HG03196 (cell line): ENCODE measurements around the gene KREMEN2.

Experiments
- ATAC-seq: cut with Tn5 transposase; IDR thresholded peaks from one replicate; pipeline ENCODE4 v1.9.1; 2021; ENCODE audit not compliant: unreplicated experiment

KREMEN2 gene

DNA sequence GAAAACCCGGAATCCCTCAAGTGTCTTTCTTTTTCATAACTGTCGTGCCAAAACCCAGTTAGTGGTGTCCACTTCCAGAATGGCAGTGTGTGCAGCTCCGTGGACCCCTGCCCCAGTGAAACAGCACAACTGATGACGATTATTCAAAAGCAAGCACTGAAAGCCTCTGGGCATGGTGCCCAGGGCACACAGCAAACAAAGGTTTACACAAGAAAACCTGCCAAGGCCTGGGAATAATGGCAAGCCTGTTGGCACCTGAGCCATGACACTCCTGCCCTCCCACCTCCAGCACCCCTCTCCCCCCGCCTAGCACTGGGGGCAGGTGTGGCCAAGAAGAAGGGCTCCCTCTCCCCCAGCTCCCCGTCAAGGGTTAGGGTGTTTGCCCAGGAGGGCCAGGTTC is 13.4 kb downstream of the KREMEN2 start:
- ATAC-seq = no peak

DNA sequence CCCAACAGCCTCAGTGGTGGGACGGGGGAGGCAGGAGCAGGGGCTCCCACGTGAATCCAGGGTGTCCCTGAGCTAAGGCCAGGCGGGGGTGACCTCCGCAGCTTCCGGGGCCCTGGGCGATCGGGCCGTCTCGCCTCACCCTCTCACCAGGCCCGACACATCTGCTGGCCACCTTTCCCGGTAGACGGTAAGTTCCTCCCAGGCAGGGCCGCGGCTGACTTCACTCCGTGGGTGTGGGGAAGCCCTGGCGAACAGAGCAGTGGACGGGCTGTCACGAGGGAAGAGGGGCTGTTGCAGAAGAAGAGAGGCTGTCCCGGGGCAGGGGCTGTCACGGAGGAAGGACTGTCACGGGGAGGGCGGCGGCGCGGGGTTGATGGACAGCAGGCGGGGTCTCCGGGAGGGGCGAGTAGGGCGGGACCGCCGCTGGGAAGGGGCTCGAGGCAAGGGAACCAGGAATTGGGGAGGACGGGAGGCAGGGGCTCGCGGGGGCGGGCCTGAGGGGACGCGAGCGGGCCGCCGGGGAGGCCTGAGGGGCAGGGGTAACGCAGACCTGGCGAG is 15.7 kb downstream of the KREMEN2 start:
- peak; percentile 3 for ATAC-seq

DNA sequence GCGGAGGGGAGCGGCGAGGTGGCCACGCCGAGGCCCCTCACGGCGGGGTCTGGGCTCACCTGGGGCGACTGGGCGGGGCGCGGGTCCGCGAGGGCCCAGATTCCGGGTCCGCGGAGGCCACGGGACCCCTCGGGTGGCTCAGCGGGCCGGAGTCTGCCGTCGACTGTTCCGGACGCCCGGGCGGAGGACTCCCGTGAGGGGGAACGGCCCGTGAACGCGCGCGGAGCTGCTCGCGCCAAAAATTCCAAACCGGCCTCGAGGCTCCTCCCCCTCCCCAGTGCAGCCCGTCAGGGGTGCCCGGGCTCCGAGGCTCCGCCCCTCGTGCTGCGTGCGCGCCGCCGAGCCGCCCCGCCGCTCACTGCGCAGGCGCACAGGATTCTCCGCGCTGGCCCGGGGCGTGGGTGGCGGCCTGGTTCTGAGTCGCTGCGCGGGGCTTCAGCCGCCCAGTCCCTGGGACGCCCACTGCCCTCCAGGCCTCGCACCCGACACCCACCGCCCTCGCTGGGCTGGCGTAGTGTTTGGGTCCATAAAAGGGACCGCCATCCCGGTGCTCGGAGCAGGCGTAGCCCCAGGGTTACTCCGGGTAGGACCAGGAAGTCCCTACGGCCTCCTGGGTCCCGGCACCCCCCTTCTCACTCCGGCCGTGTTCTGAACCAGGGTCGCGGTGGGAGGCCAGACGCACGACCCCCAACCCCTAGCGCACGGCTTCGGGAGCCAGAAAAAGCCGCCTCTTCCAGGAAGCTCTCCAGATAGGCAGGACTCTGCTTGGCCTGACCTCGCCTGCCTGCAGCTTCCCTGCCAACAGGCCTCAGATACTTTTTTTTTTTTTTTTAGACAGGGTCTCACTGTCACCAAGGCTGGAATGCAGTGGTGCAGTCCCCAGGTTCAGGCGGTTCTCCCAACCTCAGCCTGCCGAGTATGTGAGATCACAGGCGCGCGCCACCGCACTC is 16.4 kb downstream of the KREMEN2 start, which contains the start of gene PKMYT1:
Gene PKMYT1 (minus strand): TSS at position 220 of the 950 bp plus-strand sequence. CDS start 789 bp downstream, outside the sequence.
- ATAC-seq = peak; percentile 55

DNA sequence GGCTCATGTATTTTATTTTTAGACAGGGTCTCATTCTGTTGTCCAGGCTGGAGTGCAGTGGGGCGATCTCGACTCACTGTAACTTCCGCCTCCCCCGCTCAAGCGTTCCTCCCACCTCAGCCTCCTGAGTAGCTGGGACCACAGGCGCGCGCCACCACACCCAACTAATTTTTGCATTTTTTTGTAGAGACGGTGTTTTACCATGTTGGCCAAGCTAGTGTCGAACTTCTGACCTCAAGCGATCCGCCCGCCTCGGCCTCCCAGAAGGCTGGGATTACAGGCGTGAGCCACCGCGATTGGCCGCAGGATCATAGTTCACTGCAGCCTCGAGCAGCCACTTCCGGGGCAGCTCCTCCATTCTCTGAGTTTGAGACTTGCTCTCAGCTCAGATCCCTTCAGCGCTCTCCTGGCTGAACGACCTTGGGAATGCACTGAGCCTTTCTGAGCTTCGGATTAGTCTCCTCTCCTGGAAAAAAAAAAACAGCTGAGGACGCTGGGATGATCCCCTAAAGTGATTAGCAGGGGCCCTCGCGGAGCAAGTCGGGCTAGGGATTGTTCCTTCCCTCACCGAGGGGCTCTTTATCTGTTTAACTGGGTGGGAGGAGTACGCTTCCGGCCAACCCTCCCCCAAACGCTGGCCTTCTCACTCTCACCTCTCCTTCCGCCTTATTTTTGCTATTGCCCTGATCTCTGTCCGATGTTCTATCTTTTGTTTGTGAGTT is 17.3 kb downstream of the KREMEN2 start:
- no peak for ATAC-seq

DNA sequence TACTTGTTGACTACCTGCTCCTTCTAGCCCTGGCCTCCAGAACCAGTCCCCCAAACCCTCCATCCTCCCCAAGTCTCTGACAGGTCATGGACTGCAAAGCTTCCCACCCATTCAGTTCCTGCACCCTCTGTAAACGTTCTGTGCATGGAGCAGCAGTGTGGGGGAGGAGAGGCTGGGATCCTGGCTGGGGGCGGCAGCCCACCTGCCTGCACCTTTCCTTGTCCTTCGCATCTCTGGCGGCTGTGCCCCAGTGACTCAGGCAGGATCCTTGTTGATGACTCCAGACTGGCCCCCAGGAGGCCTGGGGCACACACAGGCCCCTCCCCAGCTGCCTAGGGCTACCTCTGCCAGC is 17.8 kb downstream of the KREMEN2 start:
- no peak for ATAC-seq

DNA sequence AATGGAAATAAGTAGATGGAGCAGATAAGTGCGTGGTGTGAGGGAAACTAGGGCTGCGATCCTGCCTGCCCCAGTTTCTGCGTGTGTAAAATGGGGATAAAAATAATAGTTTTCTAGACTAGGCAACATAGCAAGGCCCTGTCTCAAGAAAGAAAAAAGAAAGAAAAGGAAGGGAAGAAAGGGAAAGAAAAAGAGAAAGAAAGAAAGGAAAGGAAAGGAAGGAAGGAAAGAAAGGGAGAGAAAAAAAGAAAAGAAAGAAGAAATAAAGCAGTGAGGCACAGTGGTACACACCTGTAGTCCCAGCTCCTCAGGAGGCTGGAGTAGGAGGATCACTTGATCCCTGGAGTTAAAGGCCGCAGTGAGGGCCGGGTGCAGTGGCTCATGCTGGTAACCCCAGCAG is 18.3 kb downstream of the KREMEN2 start:
- no peak for ATAC-seq

DNA sequence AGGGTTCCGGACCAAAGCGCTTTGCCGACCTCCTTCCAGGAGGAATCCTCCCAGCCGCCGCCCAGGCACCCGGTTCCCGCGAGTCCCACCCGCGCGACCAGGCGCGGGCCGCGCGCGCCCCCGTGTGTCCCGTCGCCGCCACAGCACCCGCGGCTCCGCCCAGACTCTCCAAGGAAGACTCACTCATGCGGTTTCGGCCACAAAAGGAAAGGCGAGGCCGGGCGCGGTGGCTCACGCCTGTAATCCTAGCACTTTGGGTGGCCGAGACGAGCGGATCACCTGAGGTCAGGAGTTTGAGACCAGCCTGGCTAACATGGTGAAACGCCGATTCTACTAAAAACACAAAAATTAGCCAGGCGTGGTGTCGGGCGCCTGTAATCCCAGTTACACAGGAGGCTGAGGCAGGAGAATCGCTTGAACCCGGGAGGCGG is 19.6 kb downstream of the KREMEN2 start:
- ATAC-seq = peak; percentile 36

DNA sequence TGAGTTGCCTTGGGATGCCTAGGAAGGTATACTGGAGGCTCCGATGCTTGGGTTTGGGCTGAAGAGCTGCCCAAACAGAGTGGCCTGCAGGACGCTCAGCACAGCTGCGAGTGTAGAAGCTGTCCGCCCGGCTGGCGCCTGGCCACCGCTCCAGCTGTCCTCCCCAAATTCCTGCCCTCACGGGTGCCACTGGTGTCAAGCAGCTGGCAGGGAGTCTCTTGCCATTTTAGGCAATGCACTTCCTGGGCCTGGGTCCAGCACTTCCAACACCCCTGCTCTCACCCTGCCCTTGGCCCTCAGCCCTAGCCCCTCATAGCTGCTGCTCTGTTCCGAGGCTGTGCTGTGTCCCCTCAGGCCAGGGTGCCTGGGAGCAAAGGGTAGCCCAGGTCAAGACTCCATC is 21.4 kb downstream of the KREMEN2 start:
- ATAC-seq = no peak

DNA sequence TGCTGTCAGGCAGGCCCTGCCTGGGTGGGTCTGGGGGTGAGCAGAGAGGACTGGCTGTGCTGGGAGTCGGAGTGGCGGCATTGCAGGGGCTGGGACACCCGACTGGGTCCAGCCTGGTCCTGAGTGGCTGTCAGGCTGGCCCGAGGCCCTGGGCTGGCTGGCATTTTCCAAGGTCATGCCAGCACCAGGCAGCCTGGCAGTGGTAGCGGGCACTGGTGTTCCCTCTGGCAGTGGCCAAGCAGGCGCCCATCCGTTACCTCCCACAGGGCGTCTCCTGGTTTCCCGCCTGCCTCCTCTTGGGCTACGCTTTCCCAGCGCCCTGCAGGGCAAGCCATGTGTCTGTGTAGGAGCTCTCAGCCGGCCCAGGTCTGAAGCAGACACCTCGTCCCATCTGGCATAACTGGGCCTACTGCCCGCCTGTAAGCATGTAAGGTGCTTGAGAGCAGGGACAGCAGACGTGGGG is 21.8 kb downstream of the KREMEN2 start:
- ATAC-seq = no peak

DNA sequence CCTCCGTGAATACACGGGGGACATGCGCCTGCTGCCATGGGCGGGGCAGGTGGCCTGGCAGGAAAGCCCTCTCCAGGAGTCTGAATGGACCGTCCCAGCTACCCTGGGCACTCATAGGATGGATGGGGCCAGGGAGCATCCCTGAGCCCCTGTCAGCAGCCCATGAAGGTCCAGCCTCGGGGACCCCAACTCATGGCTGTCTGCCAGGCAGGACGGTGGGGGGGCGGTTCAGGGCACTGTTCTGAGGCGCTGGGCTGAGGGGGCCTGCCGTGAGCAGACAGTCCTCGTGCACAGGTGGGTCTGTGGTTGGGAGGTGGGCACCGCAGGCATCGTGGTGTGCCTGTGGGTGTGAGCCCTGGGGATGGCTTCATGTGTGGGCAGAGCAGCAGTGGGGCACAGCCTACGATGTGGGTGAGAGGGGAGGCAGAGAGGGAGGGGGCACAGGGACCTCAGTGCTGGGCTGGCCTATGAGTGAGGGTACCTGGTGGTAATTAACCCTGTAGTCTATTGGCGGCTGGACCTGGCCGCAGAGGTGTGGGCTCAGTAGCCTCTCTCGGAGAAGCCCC is 22.6 kb downstream of the KREMEN2 start:
- ATAC-seq = no peak

DNA sequence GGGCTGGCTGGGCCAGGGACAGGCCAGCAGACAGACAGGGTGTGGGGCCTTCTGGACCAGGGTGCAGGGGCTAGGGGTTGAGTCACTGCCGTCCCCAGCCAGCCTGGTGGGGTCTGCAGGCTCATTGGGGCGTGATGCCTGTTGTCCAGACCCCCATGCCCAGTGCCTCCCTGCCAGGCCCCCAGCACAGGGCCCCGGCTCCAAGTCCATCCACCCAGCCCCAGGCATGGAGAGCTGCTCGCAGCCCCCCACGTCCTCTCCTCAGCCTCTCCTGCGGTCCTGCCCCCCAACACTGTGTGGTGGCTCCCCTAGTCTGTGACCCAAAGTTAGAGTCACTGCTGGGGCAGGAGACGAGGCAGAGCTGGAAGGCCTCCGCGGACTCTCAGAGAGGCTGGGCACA is 23.2 kb downstream of the KREMEN2 start:
- ATAC-seq = no peak

DNA sequence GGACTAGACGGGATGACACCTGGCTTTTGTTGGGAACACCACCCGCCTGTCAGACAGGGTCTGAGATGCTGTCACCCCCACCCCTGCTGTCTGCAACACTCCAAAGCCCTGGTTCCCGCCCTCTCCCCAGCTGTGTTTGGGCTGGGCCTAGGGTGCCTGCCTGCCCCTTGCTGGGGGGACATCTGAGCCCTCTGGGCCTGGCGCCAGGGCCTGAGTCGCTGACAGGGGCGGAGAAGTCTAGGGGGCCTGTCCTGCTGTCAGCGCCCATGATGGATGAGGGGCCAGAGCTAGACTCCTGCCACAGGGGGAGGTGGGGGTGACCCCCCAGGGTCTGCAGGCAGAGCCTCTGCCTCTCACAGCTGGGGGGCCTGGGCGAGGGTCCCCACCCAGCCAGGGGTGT is 23.8 kb downstream of the KREMEN2 start:
- ATAC-seq = no peak

DNA sequence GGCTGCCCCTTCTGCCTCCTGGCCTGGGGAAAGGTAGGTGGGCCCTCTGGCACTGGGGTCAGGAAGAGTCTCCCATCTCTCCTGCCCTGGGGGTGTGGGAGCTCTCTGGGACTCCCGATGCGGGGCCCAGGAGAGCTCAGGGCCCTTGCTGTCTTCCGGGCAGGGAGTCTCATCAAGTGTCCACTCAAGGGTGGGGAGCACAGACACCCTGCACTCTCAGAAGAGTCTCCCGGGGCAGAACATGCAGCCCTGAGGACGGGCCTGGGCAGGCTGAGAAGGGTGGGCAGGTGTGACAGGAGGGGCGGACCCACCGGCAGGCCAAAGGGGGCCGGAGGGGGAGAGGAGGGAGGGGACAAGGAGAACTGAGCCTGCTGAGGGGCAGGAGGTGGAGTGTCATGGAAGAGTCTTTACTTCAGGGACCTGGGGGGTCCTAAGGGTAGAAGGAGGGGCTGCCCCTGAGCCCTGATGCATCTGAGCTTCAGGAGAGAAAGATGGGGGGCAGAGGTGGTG is 24.6 kb downstream of the KREMEN2 start:
- ATAC-seq = no peak

DNA sequence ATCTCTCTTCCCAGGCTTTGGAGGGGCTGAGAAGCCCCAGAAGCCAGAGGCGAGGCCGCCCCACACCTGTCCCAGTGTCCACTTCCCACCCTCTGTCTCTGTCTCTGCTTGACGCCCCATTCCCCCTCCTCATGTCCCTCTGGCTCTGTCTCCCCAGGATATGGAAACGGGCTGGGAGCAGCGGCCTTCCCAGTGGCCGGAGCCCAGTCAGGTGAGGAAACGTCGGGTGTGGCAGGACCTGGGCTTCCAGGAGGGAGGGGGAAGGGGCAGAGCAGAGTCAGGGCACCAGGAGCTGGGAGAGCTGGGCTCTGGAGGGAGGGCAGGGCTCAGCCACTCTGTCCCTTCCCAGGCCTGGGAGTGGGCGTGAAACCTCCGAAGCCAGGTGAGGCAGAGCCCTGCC is 26.8 kb downstream of the KREMEN2 start:
- ATAC-seq = no peak

DNA sequence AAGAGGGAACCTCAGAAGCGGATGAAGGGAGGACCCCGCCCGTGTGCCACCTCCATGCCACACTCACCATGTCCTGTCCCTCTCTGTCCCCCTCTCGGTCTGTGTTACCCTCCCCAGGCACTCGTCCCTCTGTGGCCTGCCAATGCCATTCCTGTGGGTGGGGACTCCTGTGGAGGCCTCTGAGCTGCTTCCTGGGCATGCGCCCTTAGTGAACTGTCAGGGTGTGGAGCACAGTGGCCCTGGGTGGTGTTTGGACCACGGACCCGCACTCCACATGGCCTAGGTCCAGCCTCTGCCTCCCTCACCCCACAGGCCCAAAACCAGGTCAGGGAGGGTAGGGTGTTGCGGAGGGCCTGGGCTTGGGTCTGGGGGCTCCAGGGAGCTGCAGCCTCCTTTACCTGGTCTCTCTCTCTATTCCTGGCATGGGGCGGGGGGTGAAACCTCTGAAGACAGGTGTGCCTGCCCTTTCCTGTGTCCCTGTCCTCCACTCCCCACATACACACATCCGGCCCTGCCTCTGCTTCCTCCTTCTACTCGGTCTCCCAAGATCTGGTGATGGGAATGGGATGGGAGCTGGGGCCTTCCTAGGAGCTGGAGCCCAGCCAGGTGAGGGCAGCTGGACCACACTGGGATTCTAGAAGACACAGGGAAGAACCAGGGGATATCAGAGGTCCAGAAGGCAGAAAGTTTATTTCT is 27.6 kb downstream of the KREMEN2 start:
- no peak for ATAC-seq

DNA sequence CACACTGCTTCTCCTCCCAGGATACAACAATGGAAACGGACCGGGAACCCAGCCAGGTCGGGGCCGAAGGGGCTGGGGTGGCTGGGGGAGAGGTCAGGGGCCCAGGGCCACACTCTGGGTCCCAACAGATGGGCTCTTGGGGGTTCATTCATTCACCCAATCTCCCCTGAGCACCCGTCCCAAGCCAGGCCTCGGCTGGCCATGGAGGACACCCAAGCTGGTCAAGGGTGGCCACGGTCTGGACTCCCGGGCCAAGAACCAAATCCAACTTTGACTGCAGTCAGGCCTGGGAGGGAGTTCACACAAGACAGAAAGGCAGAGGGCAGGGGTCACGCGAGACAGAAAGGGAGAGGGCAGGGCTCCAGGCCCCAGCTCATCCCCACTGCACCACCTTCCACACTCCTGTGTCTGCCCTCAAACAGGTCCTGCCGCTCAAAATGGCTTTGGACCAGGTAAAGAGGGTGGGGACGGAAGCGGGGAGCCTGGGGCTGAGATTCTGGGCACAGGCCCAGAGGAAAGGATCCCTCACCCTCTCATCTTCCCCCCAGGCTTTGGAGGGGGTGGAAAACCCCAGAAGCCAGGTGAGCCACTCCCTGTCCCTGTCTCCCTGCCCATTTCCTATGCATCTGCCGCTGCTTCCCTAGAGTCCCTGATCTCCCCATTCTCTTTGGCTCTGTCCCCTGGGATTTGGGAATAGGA is 28.5 kb downstream of the KREMEN2 start:
- ATAC-seq = no peak

DNA sequence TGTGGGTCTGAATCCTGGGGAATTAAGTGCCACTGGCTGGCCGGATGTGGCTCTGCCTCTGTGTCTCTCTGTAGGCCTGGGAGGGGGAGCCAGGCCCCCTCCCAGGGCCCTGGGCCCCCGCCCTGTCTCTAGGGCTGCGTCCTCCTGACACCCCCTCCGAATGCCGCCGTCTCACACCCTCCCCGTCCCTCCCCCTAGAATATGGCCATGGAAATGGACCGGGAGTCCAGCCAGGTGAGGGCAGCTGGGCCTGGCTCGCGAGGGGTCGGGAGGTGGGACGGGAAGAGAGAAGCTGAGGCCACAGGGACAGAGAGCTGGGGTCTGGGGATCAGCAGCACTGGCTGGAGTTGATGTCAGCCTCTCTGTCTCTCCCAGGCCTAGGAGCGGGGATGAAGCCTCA is 32.2 kb downstream of the KREMEN2 start:
- ATAC-seq = no peak

DNA sequence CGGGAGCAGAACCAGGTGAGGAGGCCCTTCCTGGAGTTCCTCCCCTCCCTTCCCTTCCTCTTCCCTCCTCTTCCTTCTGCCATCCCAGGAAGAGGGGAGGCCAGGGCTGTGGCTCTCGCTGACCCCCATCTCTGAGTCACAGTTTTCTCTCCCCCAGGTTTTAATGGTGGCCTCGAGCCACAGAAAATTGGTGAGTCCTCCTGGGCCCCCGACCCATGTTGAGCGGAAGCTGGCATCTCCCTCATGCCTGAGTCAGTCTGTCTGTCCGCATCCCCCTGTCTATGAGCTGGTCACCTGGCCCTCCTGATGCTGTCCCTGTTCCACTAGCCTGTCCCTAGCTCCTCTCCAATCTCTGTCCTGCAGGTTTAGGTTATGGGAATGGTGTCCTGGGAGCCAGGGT is 35.9 kb downstream of the KREMEN2 start:
- ATAC-seq = no peak

DNA sequence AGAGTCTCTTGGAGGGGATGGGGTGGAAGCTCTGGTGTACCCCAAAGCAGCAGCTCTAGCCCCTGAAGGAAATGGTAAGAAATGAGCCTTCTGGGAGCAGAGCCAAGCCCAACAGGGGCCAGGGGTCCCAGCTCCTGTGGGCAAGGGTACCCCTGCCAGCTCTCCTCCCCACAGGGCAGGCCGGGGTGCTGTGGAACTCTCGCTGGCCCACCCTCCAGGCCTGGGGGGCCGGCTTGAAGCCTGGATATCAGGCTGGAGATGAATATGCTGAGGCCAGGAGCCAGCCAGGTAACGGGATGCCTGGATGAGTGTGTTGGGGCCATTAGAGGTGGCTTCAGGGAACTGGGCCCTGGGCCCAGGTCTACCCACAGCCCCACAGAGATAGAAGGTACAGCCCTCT is 36.5 kb downstream of the KREMEN2 start:
- no peak for ATAC-seq

DNA sequence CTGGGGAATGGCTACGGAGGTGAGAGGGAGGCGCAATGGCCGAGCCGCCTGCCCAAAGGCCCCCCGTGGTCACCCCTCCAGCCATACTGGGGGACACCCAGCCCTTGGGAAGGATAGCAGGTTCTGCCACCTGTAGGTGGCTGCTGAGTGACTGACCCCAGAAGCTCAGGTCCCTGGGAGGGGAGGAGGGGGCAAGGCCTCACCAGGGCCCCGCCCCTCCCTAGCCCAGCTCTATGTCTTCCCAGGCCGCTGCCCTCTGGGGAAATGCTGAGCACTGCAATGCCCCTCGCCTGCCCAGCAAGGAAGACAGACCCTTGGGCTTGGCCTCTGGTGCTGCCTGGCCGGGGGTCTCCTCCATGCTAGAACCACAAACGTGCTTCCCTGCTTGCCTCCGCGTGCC is 37.2 kb downstream of the KREMEN2 start:
- no peak for ATAC-seq
